GM19324 (cell line): ENCODE measurements around the gene SERBP1.
"Not testable (repeated sequence)": the region's sequence is repeated elsewhere in the genome, so short reads cannot be mapped to it uniquely, and the experiment has no call there.

ENCODE experiments used
- ATAC-seq: cut with Tn5 transposase; IDR thresholded peaks from one replicate; pipeline ENCODE4 v1.9.1; 2021; ENCODE audit warnings: mild to moderate bottlenecking, moderate library complexity; ENCODE audit not compliant: unreplicated experiment, low FRiP score

SERBP1 gene

DNA sequence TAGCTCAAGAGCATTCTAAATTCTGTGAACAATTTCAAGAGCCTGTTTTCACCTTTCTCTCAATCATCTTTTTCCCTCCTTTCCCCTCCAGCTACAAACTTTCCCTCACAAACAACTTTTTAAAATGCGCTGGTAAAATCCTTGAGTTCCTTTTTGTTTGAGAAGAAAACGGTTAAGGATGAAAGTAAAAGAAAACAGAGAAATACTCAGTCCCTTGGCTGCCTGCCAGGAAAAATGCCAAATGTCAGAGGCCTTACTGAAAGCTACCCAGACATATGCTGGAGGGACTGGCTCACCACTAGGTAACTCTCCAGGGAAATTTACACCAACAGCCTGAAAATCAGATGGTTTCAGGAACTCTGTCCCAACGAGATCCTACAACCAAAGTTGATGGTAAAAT lies 11.0 kb upstream of the SERBP1 start:
- no peak for ATAC-seq

DNA sequence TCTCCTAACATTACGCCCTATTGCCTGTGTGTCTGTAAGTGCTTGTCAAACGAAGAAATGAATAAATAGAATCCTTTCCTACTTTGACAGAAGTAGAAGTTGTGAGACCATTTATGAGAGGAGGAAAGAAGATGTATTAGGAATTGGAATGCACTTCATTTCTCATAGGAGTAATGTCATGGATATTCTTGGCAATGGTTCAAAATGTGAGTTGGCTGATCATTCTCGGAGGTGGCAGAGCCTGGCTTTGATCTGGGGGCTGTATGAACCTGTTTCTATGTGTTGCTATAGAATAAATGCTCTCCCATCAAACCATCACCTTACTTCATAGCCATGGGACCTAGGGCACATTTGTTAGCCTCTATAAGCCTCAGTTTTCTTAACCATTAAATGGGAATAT lies 10.1 kb upstream of the SERBP1 start:
- ATAC-seq, result no peak

DNA sequence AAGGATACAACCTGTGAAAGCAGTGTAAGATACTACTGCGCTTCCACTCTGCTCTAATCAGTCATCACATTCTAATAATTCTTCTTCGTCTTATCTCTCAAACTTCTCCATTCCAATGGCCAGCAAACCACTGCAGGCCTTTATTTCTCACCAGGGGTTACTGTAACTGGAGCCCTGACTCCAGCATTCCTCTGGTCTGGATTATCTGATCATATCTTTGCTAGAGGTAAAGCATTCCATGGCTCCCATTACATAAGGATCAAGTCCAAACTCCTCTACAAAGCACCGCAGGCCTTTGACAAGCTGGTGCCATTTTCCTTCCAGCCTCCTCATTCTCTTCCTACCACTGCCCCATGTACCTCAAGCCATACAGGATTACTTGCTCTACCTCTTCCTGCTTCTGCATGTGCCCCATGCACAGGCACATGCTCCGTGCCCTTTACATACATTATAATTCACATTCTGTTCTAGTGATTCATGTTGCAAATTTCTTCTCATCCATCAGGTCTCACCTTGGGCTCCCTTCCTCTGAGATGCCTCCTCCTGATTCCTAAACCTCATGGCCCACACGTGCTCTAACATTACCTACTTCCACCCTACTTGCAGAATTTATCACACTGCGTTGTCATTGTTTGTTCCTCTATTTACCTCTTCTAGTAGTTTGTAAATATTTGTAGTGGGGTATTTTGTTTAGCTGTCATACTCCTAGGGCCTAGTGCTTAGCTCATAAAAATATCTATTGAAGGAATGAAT lies 9.3 kb upstream of the SERBP1 start:
- ATAC-seq, result no peak

GRCh38 chr1:67437961-67438360 lies 7.8 kb upstream of the SERBP1 start:
- ATAC-seq, result no peak

- no peak for ATAC-seq
Measured at GRCh38 chr1:67436511-67437055, 6.4 kb upstream of the SERBP1 start.

DNA sequence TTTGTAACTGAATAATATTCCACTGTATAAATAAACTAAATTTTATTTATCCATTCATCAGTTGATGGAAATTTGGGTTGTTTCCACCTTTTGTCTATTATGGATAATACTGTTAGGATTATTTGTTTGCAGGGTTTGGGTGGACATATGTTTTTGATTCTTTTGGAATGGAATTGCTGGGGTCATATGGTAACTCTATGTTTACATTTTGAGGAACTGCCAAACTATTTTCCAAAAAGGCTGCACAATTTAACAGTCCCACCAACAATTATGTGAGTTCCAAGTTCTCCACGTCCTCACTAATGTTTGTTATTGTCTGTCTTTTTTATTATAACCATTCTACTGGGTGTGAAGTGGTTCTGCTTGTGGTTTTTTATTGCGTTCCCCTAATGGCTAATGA lies 4.3 kb upstream of the SERBP1 start:
- no peak for ATAC-seq

- no peak for ATAC-seq
Measured at GRCh38 chr1:67433837-67434236, 3.6 kb upstream of the SERBP1 start.

DNA sequence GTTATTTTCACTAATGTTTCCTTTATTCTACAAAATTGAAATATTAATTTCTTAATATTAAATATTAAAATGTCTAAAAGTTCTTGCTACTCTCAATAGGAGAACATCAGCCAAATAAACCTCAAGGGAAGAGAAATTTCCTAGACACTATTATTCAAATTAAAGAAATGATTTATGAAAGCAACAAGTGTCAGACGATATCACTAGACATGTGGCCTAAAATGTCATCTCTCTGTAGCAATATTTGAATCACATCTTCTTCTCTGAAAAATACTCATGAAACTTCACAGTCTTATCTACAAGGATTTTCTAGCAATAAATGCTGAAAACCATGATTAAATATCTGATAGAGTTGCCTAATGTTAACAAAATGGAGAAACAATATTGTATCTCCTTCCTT lies 2.5 kb upstream of the SERBP1 start:
- no peak for ATAC-seq

DNA sequence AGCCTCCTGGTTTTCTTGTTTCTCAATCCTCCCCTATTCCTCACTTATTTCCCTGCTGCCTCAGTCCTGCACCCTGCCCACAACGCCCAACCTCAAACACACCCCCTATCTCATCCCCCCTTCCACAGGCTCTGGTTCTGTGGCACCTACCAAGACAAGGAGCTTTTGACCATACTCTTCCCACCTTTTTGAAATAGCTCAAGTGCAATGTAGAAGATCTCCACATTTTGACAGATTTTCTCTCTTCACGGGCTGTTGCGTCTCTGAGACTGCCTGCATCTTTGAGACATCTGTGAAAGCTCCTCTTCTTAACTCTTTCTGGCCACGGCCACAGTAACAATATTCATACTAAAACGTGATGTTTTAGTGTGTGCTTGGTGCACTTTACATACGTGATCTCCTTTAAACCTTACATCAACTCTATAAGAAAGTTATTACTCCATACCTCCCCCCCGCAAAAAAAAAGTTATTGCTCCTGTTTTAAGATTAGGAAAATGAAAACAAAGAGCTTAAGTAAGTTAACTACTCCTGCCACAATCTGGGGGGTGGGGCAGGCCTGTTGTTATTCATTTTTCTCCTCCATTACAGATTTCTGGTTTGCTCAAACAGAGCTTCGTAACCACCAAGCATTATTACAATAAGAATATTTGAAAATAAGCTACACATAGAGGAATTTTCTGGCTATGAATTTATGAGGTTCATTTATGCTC lies 1.8 kb upstream of the SERBP1 start:
- no peak for ATAC-seq

GRCh38 chr1:67431156-67431765 lies 1.1 kb upstream of the SERBP1 start:
- ATAC-seq, result no peak

GRCh38 chr1:67429528-67430357 lies 459 bp downstream of the SERBP1 start:
- peak; percentile 11 for ATAC-seq

DNA sequence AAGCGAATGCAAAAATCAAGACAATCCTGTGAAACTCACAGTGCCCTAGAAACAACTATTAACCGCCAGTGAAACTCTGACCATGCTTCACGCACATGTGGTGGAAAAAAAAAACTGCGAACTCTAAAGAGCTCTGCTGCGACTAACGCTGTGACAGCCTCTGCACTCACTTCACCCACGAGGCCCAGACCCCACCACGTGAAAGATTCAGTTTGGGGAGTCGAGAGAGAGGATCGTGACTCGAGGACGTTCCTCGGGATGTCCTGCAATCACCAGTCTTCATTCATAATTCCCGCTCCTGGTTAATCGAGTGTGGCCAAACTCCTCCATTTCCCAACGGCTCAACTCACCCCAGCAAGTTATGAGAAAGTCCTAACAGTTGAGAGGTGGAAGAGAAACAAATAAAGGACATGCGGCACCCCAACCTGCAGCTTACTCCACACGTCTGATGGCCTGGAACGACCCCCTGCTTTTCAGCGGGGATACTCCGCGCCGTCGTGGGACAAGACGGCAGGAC lies 1.1 kb downstream of the SERBP1 start:
- no peak for ATAC-seq

DNA sequence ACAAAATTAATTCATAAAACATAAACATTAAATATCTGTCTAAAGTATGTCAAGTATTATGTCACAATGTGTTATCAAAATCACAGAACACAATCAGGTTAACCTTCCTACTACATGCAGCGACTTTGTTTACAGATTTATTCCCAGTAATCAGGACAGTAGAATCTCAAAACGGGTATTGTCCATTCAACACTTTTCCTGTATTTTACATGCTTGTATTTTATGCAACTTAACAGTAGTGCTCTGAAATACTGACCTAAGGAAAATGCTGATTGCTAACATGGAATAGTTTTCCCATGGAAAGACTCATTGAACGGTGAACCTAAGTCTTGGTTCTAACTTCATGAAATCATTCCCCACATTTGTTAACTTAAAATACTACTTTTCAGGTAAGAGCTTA lies 2.3 kb downstream of the SERBP1 start:
- ATAC-seq, result no peak

DNA sequence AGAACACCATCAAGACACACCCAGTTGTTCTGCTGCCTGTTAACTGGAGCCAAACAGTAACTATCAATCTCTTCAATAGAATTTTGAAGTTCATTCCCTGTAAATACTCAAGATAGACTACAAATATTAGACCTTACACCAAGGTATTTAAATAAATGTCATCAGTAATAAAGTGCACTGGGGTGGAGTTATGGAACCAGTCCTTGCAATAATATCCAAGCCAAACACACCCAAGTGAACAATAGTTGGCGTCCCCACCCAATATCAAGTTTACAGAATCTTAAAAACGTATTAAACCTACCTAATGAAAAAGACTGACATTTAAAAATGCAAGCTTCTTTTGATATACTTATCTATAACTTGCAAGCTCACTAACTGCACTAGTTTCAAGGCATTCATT lies 2.7 kb downstream of the SERBP1 start:
- no peak for ATAC-seq

GRCh38 chr1:67420835-67421492 lies 9.2 kb downstream of the SERBP1 start:
- ATAC-seq, result no peak

DNA sequence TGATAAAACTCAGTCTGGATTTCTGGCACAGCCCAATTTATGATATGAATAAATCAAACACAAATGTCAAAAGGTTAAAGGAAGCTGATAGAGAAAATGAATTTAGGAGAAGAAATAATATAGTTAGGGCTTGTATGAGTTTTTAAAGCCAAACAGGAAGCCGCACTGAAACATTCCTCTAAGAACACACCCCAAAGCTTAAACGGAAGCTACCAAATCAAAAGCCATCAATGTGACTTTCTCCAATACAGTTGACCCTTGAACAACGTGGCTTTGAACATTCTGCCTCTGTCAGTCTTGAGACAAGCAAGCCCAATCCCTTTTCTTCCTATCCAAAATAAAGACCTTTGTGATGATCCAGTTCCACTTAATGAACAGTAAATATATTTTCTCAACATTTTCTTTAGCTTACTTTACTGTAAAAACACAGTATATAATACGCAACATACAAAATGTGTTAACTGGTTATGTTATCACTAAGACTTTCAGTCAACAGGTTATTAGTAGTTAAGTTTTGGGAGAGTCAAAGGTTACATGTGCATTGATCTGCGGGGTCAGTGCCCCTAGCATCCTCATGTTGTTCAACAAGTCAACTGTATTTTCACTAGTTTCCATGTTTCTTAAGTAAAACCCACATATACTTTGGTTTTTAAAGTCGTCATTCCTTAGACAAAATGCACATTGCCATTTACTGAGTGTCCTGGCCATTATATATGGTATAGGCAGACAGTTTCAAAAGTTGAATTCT lies 11.2 kb downstream of the SERBP1 start:
- ATAC-seq, result no peak

GRCh38 chr1:67417733-67418132 lies 12.5 kb downstream of the SERBP1 start:
- not testable (repeated sequence) for ATAC-seq

DNA sequence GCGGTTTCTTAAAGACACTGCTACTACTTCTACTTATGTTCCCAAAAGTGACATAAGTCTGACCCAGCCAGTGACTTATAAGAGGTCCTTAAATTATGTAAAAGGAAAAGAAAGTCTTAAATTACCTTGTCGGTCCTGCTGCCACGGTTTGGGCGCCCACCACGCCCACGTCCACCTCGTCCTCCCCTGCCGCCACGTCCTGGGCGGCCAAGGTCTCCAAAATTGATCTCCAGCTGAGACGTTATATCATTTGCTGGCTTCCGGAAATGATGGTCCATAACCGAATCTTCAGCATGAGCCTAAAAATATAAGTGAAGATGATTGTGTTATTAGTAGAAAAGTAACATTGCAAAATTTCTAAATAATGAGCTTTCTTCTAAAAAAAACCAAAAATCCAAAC lies 15.2 kb downstream of the SERBP1 start:
- ATAC-seq, result no peak

DNA sequence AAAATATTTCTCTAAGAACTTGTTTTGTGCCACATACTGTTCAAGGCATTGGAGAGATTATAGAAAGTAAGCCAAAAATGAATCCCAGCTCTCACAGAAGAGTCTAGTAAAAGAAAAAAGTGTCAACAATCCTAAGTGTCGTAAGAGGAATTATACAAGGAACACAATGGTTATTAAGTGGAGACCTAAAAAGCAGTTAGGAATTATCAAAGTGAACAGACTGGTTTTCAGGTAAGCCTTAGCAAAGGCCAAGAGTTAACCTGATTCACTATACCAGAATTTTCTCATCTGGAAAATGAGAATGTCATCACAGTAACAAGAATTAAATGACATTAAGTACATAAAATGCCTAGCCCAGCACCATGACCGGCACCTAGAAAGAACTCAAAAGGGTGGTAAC lies 15.6 kb downstream of the SERBP1 start:
- no peak for ATAC-seq
